GM20000 (cell line): Measurements from ENCODE around the gene DPP6.

Source experiments
- DNase-seq: peaks from one replicate; pipeline ENCODE4 v3.0.0; 2012; ENCODE audit warnings: low spot score
- CTCF ChIP-seq: IDR thresholded peaks from 2 replicates; pipeline ENCODE4 v1.5.1; 2012; ENCODE audit warnings: mild to moderate bottlenecking, control low read depth; ENCODE audit errors: extremely low read depth, missing control alignments

The DPP6 gene

GRCh38 chr7:154843670-154844237, 791.6 kb downstream of the DPP6 start:
- DNase-seq, result no peak
- TF ChIP-seq CTCF, result no peak

- TF ChIP-seq CTCF, result no peak
- DNase-seq, result no peak
These were observed 792.3 kb downstream of the DPP6 start for GRCh38 chr7:154844499-154844898.

GRCh38 chr7:154844955-154845354, 792.8 kb downstream of the DPP6 start:
- DNase-seq, result no peak
- no peak for TF ChIP-seq CTCF

GRCh38 chr7:154848464-154848863, 796.3 kb downstream of the DPP6 start:
- no peak for TF ChIP-seq CTCF
- DNase-seq, result no peak

- DNase-seq, result no peak
- TF ChIP-seq CTCF, result no peak
These were observed 800.0 kb downstream of the DPP6 start for GRCh38 chr7:154852205-154852604.

GRCh38 chr7:154853063-154853726, 801.0 kb downstream of the DPP6 start:
- DNase-seq, result no peak
- no peak for TF ChIP-seq CTCF

- DNase-seq, result no peak
- no peak for TF ChIP-seq CTCF
These were observed 801.5 kb downstream of the DPP6 start for GRCh38 chr7:154853727-154854095.
